HepG2 (cell line): ENCODE measurements around the gene BBS9. TPM values are rescaled to one million over a fixed set of nuclear protein-coding genes. Genes with fewer than 3 reads are reported as not detected.

Experiments used
- ATAC-seq: fragments of 200-7000 bp; cut with Tn5 transposase; 3 replicates; pipeline ENCODE4 v1.9.1; 2020; ENCODE audit warnings: mild to moderate bottlenecking, moderate library complexity
- BruUV-seq: library from RNA; stranded (reverse); fragments of 400-500 nt; replicated peaks from 2 replicates; lab custom pipeline; 2021; lab: Mats Ljungman, UMichigan
- CTCF ChIA-PET: fragments of 300-600 bp; formaldehyde crosslinking; extraction: SDS; loops from one replicate; lab custom pipeline; 2021; ENCODE audit warnings: low total read pairs, inconsistent platforms, low intra/inter-chr PET ratio; lab: Yijun Ruan, JAX
- POLR2A ChIA-PET: fragments of 350-600 bp; sonication (Branson Sonifier 250); formaldehyde crosslinking; loops from one replicate; lab custom pipeline; 2020; ENCODE audit warnings: antibody characterized with exemption, inconsistent platforms; lab: Yijun Ruan, JAX
- DNase-seq: peaks from one replicate; pipeline ENCODE4 v3.0.0-alpha.2; 2015; ENCODE audit warnings: low spot score
- FAIRE-seq: peaks from 3 replicates; lab custom pipeline; 2011; peaks lifted over from hg19 to GRCh38; lab: Jason Lieb, UNC
- H2AFZ ChIP-seq: one replicate; pipeline ENCODE4 v1.6.1; 2011; ENCODE audit warnings: low read length, inconsistent platforms
- H3K27ac ChIP-seq: fragments of 300-600 bp; 3 replicates; pipeline ENCODE4 v1.8.0; 2011; ENCODE audit warnings: mixed run types, mild to moderate bottlenecking, mixed read lengths, low read length, inconsistent platforms; ENCODE audit not compliant: insufficient read depth; ENCODE audit errors: extremely low read length
- H3K27me3 ChIP-seq, 2 experiments: fragments of 200-600 bp in 1 of 2; 2 replicates in 1 of 2; 3 replicates in 1 of 2; pipeline versions ENCODE4 v1.6.0 to v1.8.0; 2011; ENCODE audit warnings: low read length in 2 of 2, mild to moderate bottlenecking in 2 of 2, moderate library complexity in 2 of 2, inconsistent platforms in 1 of 2; ENCODE audit not compliant: insufficient read depth in 2 of 2, control insufficient read depth in 1 of 2
- H3K36me3 ChIP-seq, 2 experiments: fragments of 200-600 bp in 1 of 2; replicated peaks in 1 of 2; 2 replicates in 1 of 2; 3 replicates in 1 of 2; pipeline versions ENCODE4 v1.5.1 to v1.8.0; 2011; ENCODE audit warnings: low read length in 2 of 2, inconsistent platforms in 1 of 2; ENCODE audit not compliant: insufficient read depth in 2 of 2, control insufficient read depth in 1 of 2
- H3K4me1 ChIP-seq: 2 replicates; pipeline ENCODE4 v1.5.1; 2012; ENCODE audit warnings: low read length, inconsistent platforms; ENCODE audit not compliant: insufficient read depth
- H3K4me2 ChIP-seq: 2 replicates; pipeline ENCODE4 v1.6.0; 2011; ENCODE audit warnings: low read depth, low read length, inconsistent platforms
- H3K4me3 ChIP-seq, 3 experiments: fragments of 200-600 bp in 1 of 3; sonication (generic), shearing (Covaris generic) in 1 of 3; replicated peaks in 1 of 3; 2 replicates each; pipeline ENCODE4 v1.5.1; 2011 to 2016; ENCODE audit warnings: low read length in 3 of 3, inconsistent platforms in 2 of 3, low read depth in 2 of 3, mild to moderate bottlenecking in 2 of 3, control low read depth in 1 of 3, mixed read lengths in 1 of 3; ENCODE audit not compliant: insufficient read depth in 1 of 3
- H3K79me2 ChIP-seq: one replicate; pipeline ENCODE4 v1.6.1; 2011; ENCODE audit warnings: low read length, inconsistent platforms; ENCODE audit not compliant: insufficient read depth
- H3K9ac ChIP-seq: 2 replicates; pipeline ENCODE4 v1.6.0; 2011; ENCODE audit warnings: mild to moderate bottlenecking, low read depth, low read length, inconsistent platforms; ENCODE audit not compliant: insufficient read depth
- H3K9me3 ChIP-seq: 2 replicates; pipeline ENCODE4 v1.5.1; 2012; ENCODE audit warnings: mild to moderate bottlenecking, low read length
- H4K20me1 ChIP-seq: 2 replicates; pipeline ENCODE4 v1.6.0; 2011; ENCODE audit warnings: inconsistent platforms, mild to moderate bottlenecking, low read length, moderate library complexity; ENCODE audit not compliant: insufficient read depth
- FOXP1 ChIP-seq, 2 experiments: fragments of 450-650 bp in 1 of 2; IDR thresholded peaks; 2 replicates each; pipeline ENCODE4 v1.6.1; 2017 to 2018; ENCODE audit warnings: antibody characterized with exemption in 1 of 2
- PCBP1 ChIP-seq: fragments of 200-400 bp; formaldehyde crosslinking; IDR thresholded peaks from 2 replicates; pipeline ENCODE4 v1.6.1; 2017; ENCODE audit warnings: mild to moderate bottlenecking, low read depth, low read length, borderline replicate concordance
- PHF8 ChIP-seq: sonication (generic); formaldehyde crosslinking; IDR thresholded peaks from 2 replicates; pipeline ENCODE4 v1.5.0; 2020; ENCODE audit warnings: missing genetic modification reagents
- TCF12 ChIP-seq, 2 experiments: fragments of 450-650 bp in 1 of 2; sonication (generic) in 1 of 2; formaldehyde crosslinking in 1 of 2; IDR thresholded peaks; 2 replicates each; pipeline versions ENCODE4 v1.6.1 to v1.8.0; 2017 to 2022; ENCODE audit warnings: antibody characterized with exemption in 1 of 2, mild to moderate bottlenecking in 1 of 2, missing genetic modification reagents in 1 of 2, moderate library complexity in 1 of 2
- ZKSCAN8 ChIP-seq: IDR thresholded peaks from 2 replicates; pipeline ENCODE4 v1.6.1; 2016; ENCODE audit warnings: borderline replicate concordance, missing genetic modification reagents, missing compliant biosample characterization
- ZNF24 ChIP-seq: fragments of 450-650 bp; IDR thresholded peaks from 2 replicates; pipeline ENCODE4 v1.6.1; 2017; ENCODE audit warnings: antibody characterized with exemption, mild to moderate bottlenecking
- ZNF335 ChIP-seq: sonication (generic); formaldehyde crosslinking; IDR thresholded peaks from 2 replicates; pipeline ENCODE4 v1.4.0; 2020; ENCODE audit warnings: missing genetic modification reagents
- WGBS: methylation state at CpG from one replicate; pipeline ENCODE4 v1.1.6; 2017; ENCODE audit warnings: low lambda C conversion rate; 5-methylcytosine and 5-hydroxymethylcytosine counted together
- in situ Hi-C: cut with HindIII; loops from 2 replicates; pipeline ENCODE4 v1.10.0; 2017; ENCODE audit warnings: low pct_unique_long_range_greater_than_20kb; ENCODE audit not compliant: extremely low pct_ligation_motif_present
- intact Hi-C: fragments of 100-400 bp; cut with micrococcal nuclease; formaldehyde crosslinking; loops from one replicate; pipeline ENCODE4 v1.10.0; 2022; ENCODE audit not compliant: unreplicated experiment
- polyA plus RNA-seq, 8 experiments: library from polyadenylated mRNA; depleted of rRNA in 3 of 8; stranded (reverse) in 7 of 8; unstranded in 1 of 8; fragments of >200 nt; fragmentation: Illumina TruSeq in 4 of 8; extraction: Trizol in 4 of 8; gene quantifications; 2 replicates each; pipeline versions ENCODE4 v1.2.1 to v1.2.3, GENCODE V29; 2011 to 2016; ENCODE audit warnings: low read depth in 4 of 8, missing spikeins in 1 of 8, mixed read lengths in 1 of 8; ENCODE audit not compliant: insufficient read depth in 1 of 8
- total RNA-seq, 5 experiments: library from RNA; depleted of rRNA; stranded (reverse); fragments of >200 nt; fragmentation: Illumina TruSeq; extraction: Trizol; gene quantifications; 2 replicates each; pipeline ENCODE4 v1.2.3, GENCODE V29; 2016; ENCODE audit warnings: low read depth in 1 of 5
- TF ChIP-seq, protein P1 (sequence below): IDR thresholded peaks from 2 replicates; pipeline ENCODE4 v1.6.1; 2018; ENCODE audit warnings: missing genetic modification reagents, mild to moderate bottlenecking, missing compliant biosample characterization
- TF ChIP-seq, protein P2 (sequence below): sonication (generic); formaldehyde crosslinking; IDR thresholded peaks from 2 replicates; pipeline ENCODE4 v1.4.0; 2020; ENCODE audit warnings: mild to moderate bottlenecking, missing genetic modification reagents
- TF ChIP-seq, protein P3 (sequence below): sonication (generic); formaldehyde crosslinking; IDR thresholded peaks from 2 replicates; pipeline ENCODE4 v1.5.0; 2020; ENCODE audit warnings: mild to moderate bottlenecking, missing genetic modification reagents, moderate library complexity

BBS9 gene
- total and polyA plus RNA-seq, 2 of the 13 experiments (the other 11 are each of a cell fraction or from before 2014, with no cell fraction given), result 5.1 to 7.8 TPM

DNA sequence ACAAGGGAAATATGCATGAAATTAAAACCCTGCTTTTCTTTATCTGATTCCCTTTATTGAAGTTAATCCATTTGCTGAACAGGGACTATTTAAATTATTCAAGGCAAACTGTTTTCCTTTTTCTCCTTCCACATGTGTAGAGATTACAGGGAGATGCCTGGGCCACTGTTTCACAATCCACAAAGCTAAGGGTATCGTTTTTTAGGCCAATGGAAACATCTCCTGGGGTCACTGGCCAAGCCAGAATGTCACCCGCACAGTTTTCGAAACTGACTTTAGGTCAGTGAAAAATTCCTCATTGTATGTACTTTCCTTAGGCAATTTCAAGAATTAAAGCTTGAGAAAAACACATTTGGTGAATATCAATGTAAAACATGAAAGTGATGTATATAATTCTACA lies 516.8 kb downstream of the BBS9 start:
- no peaks in the 10 kb centered on the region for H3K79me2 ChIP-seq
- no peaks in the 10 kb centered on the region for H3K27me3 ChIP-seq
- no TSS peak for BruUV-seq
- CTCF ChIA-PET, result no interaction called here
- no peak for FAIRE-seq
- no peak overlapping the region for H3K4me2 ChIP-seq
- POLR2A ChIA-PET, result no interaction called here
- H4K20me1 ChIP-seq, result no peaks in the 10 kb centered on the region
- no peak overlapping the region for H3K27ac ChIP-seq
- no peaks in the 10 kb centered on the region for H3K4me1 ChIP-seq
- DNase-seq, result no peak
- in situ Hi-C loops, result no loop called here
- H3K36me3 ChIP-seq, result no peaks in the 10 kb centered on the region
- TF ChIP-seq FOXP1 (IDR thresholded peaks at IDR 0.05) (no peak), FOXP1 (CRISPR knock-in tag; IDR thresholded peaks at IDR 0.05) (no peak), TCF12 (IDR thresholded peaks at IDR 0.05) (no peak), TCF12 (CRISPR knock-in tag; IDR thresholded peaks at IDR 0.05) (no peak), ZNF24 (no peak), ZNF335 (CRISPR knock-in tag) (no peak), PHF8 (CRISPR knock-in tag) (no peak), ZKSCAN8 (no peak), PCBP1 (no peak)
- TF ChIP-seq, protein P1, sequence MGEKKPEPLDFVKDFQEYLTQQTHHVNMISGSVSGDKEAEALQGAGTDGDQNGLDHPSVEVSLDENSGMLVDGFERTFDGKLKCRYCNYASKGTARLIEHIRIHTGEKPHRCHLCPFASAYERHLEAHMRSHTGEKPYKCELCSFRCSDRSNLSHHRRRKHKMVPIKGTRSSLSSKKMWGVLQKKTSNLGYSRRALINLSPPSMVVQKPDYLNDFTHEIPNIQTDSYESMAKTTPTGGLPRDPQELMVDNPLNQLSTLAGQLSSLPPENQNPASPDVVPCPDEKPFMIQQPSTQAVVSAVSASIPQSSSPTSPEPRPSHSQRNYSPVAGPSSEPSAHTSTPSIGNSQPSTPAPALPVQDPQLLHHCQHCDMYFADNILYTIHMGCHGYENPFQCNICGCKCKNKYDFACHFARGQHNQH (CRISPR knock-in tag), result no peak
- no peaks in the 10 kb centered on the region for H3K9me3 ChIP-seq
- intact Hi-C loops, result no loop called here
- WGBS, result 25% methylated on average over 3 of the region's 3 CpGs
- H3K9ac ChIP-seq, result no peak overlapping the region
- ATAC-seq, result no peak
- H3K4me3 ChIP-seq, result no peak overlapping the region
- no peak overlapping the region for H2AFZ ChIP-seq

DNA sequence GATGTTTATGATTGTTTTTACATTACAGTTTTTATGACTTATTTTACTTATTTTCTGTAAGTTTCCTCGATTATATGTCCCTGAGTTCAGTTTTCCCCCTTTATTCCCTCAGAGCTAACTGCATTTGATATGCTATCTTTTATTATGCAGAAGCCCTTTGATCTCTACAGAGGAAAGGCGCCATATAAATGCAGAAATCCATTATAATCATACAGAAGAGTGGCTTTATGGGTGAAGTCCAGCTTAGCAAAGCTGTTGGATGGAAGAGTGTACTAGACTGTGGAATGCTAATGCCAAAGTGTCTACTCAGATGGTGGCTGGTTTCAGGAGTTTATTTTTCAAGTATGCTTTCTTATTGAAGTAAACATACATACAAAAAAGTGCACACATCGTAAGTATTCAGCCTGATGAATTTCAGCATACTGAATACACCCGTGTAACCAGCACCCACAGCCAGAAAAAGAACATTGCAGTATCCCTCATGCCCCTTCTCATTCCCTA lies 517.6 kb downstream of the BBS9 start:
- BruUV-seq, result no TSS peak
- Histone ChIP-seq H3K27ac (no peak overlapping the region), H3K79me2 (no peaks in the 10 kb centered on the region), H2AFZ (no peak overlapping the region), H3K4me1 (no peaks in the 10 kb centered on the region), H4K20me1 (no peaks in the 10 kb centered on the region), H3K9ac (no peak overlapping the region), H3K36me3 (no peaks in the 10 kb centered on the region), H3K27me3 (no peaks in the 10 kb centered on the region), H3K9me3 (no peaks in the 10 kb centered on the region), H3K4me2 (no peak overlapping the region), H3K4me3 (no peak overlapping the region)
- FAIRE-seq (no peak), DNase-seq (no peak), ATAC-seq (no peak)
- CTCF ChIA-PET, result no interaction called here
- intact Hi-C loops, result no loop called here
- WGBS, result 30% methylated on average over 4 of the region's 4 CpGs
- POLR2A ChIA-PET, result no interaction called here
- in situ Hi-C loops, result no loop called here
- TF ChIP-seq, protein P2, sequence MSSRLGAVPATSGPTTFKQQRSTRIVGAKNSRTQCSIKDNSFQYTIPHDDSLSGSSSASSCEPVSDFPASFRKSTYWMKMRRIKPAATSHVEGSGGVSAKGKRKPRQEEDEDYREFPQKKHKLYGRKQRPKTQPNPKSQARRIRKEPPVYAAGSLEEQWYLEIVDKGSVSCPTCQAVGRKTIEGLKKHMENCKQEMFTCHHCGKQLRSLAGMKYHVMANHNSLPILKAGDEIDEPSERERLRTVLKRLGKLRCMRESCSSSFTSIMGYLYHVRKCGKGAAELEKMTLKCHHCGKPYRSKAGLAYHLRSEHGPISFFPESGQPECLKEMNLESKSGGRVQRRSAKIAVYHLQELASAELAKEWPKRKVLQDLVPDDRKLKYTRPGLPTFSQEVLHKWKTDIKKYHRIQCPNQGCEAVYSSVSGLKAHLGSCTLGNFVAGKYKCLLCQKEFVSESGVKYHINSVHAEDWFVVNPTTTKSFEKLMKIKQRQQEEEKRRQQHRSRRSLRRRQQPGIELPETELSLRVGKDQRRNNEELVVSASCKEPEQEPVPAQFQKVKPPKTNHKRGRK, result no peak
- TF ChIP-seq, protein P3, sequence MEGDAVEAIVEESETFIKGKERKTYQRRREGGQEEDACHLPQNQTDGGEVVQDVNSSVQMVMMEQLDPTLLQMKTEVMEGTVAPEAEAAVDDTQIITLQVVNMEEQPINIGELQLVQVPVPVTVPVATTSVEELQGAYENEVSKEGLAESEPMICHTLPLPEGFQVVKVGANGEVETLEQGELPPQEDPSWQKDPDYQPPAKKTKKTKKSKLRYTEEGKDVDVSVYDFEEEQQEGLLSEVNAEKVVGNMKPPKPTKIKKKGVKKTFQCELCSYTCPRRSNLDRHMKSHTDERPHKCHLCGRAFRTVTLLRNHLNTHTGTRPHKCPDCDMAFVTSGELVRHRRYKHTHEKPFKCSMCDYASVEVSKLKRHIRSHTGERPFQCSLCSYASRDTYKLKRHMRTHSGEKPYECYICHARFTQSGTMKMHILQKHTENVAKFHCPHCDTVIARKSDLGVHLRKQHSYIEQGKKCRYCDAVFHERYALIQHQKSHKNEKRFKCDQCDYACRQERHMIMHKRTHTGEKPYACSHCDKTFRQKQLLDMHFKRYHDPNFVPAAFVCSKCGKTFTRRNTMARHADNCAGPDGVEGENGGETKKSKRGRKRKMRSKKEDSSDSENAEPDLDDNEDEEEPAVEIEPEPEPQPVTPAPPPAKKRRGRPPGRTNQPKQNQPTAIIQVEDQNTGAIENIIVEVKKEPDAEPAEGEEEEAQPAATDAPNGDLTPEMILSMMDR (CRISPR knock-in tag), result no peak
